ENCODE results near the gene TNS3. TPM values are rescaled to one million over a fixed set of nuclear protein-coding genes. Genes with fewer than 3 reads are reported as not detected.

TNS3 gene
- total and polyA plus RNA-seq, 2 of the 13 experiments (the other 11 are each of a cell fraction or from before 2014, with no cell fraction given): 52.9 to 55.7 TPM

- WGBS (ENCODE audit: low lambda C conversion rate): 97% methylated on average over 14 of the region's 14 CpGs
- CTCF ChIA-PET (ENCODE audit: low intra/inter-chr PET ratio, low total read pairs): no interaction called here
- no peak for TF ChIP-seq ZNF816 (CRISPR knock-in tag; IDR thresholded peaks at IDR 0.05; ENCODE audit: borderline replicate concordance)
- no peak for TF ChIP-seq CREM (IDR thresholded peaks at IDR 0.05)
- no peak for TF ChIP-seq CREM (CRISPR knock-in tag; IDR thresholded peaks at IDR 0.05)
- TF ChIP-seq, protein P1, sequence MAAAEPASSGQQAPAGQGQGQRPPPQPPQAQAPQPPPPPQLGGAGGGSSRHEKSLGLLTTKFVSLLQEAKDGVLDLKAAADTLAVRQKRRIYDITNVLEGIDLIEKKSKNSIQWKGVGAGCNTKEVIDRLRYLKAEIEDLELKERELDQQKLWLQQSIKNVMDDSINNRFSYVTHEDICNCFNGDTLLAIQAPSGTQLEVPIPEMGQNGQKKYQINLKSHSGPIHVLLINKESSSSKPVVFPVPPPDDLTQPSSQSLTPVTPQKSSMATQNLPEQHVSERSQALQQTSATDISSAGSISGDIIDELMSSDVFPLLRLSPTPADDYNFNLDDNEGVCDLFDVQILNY (CRISPR knock-in tag; conservative IDR thresholded peaks at IDR 0.05): no peak
- TF ChIP-seq ZNF883 (CRISPR knock-in tag; IDR thresholded peaks at IDR 0.05; ENCODE audit: not compliant biosample characterization): no peak
- TF ChIP-seq, protein P2, sequence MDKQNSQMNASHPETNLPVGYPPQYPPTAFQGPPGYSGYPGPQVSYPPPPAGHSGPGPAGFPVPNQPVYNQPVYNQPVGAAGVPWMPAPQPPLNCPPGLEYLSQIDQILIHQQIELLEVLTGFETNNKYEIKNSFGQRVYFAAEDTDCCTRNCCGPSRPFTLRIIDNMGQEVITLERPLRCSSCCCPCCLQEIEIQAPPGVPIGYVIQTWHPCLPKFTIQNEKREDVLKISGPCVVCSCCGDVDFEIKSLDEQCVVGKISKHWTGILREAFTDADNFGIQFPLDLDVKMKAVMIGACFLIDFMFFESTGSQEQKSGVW (CRISPR knock-in tag; IDR thresholded peaks at IDR 0.05; ENCODE audit: borderline replicate concordance): no peak
- no peak for TF ChIP-seq ZNF512B (CRISPR knock-in tag; IDR thresholded peaks at IDR 0.05; ENCODE audit: borderline replicate concordance)
- TF ChIP-seq GATAD2A (CRISPR knock-in tag; IDR thresholded peaks at IDR 0.05): no peak
- TF ChIP-seq ELF1 (CRISPR knock-in tag; IDR thresholded peaks at IDR 0.05): no peak
- no peak for TF ChIP-seq ZNF619 (CRISPR knock-in tag; IDR thresholded peaks at IDR 0.05)
- TF ChIP-seq, protein P3, sequence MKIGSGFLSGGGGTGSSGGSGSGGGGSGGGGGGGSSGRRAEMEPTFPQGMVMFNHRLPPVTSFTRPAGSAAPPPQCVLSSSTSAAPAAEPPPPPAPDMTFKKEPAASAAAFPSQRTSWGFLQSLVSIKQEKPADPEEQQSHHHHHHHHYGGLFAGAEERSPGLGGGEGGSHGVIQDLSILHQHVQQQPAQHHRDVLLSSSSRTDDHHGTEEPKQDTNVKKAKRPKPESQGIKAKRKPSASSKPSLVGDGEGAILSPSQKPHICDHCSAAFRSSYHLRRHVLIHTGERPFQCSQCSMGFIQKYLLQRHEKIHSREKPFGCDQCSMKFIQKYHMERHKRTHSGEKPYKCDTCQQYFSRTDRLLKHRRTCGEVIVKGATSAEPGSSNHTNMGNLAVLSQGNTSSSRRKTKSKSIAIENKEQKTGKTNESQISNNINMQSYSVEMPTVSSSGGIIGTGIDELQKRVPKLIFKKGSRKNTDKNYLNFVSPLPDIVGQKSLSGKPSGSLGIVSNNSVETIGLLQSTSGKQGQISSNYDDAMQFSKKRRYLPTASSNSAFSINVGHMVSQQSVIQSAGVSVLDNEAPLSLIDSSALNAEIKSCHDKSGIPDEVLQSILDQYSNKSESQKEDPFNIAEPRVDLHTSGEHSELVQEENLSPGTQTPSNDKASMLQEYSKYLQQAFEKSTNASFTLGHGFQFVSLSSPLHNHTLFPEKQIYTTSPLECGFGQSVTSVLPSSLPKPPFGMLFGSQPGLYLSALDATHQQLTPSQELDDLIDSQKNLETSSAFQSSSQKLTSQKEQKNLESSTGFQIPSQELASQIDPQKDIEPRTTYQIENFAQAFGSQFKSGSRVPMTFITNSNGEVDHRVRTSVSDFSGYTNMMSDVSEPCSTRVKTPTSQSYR (CRISPR knock-in tag; IDR thresholded peaks at IDR 0.05; ENCODE audit: borderline replicate concordance): no peak
- TF ChIP-seq PBX3 (CRISPR knock-in tag; IDR thresholded peaks at IDR 0.05; ENCODE audit: borderline replicate concordance): no peak
- TF ChIP-seq XRCC5 (optimal IDR thresholded peaks at IDR 0.05; ENCODE audit: low read length): no peak
- no peak for TF ChIP-seq ZNF737 (CRISPR knock-in tag; IDR thresholded peaks at IDR 0.05; ENCODE audit: borderline replicate concordance)
- no peak for TF ChIP-seq GTF3A (CRISPR knock-in tag; conservative IDR thresholded peaks at IDR 0.05)
- TF ChIP-seq REXO4 (CRISPR knock-in tag; IDR thresholded peaks at IDR 0.05; ENCODE audit: borderline replicate concordance): no peak
Observed at GRCh38 chr7:47504551-47505311, 77.2 kb downstream of the TNS3 start.

More at GRCh38 chr7:47504551-47505311, 77.2 kb downstream of the TNS3 start:
- no TSS peak for BruUV-seq (replicated peaks)
- Histone ChIP-seq H2AFZ (ENCODE audit: low read length) (no peak overlapping the region), H3K9ac (ENCODE audit: insufficient read depth, low read depth, low read length) (no peak overlapping the region), H4K20me1 (ENCODE audit: insufficient read depth, low read length) (peaks cover 60% of the 10 kb centered on the region), H3K79me2 (ENCODE audit: insufficient read depth, low read length) (peaks cover 90% of the 10 kb centered on the region), H3K4me3 (replicated peaks in 1 of 3; ENCODE audit: insufficient read depth in 1 of 3, low read depth in 2 of 3, low read length in 3 of 3) (no peak overlapping the region), H3K27me3 (ENCODE audit: control insufficient read depth in 1 of 2, insufficient read depth in 2 of 2, low read length in 2 of 2) (no peaks in the 10 kb centered on the region), H3K9me3 (ENCODE audit: low read length) (no peaks in the 10 kb centered on the region), H3K27ac (ENCODE audit: extremely low read length, insufficient read depth, low read length) (no peak overlapping the region), H3K4me2 (ENCODE audit: low read depth, low read length) (no peak overlapping the region), H3K4me1 (ENCODE audit: insufficient read depth, low read length) (peaks cover 67% of the 10 kb centered on the region), H3K36me3 (replicated peaks in 1 of 2; ENCODE audit: control insufficient read depth in 1 of 2, insufficient read depth in 2 of 2, low read length in 2 of 2) (peaks cover 26 to 72% of the 10 kb centered on the region in 2 experiments)
- in situ Hi-C loops (cut with HindIII; ENCODE audit: extremely low pct_ligation_motif_present, low pct_unique_long_range_greater_than_20kb): no loop called here
- intact Hi-C loops (cut with micrococcal nuclease; ENCODE audit: unreplicated experiment): no loop called here
- no peak for FAIRE-seq
- ATAC-seq: no peak
- DNase-seq (ENCODE audit: low spot score): no peak
- POLR2A ChIA-PET: no interaction called here

Measured in HepG2 (cell line).